H1 (cell line): ENCODE results near the gene ARHGEF11. TPM values are rescaled to one million over a fixed set of nuclear protein-coding genes. Genes with fewer than 3 reads are reported as not detected.

ENCODE experiments used
- CTCF ChIA-PET: fragments of 300-600 bp; sonication (Branson Sonifier 250); formaldehyde crosslinking; loops from one replicate; lab custom pipeline; 2021; ENCODE audit not compliant: partially characterized antibody; lab: Charles Lee
- POLR2A ChIA-PET: fragments of 300-600 bp; sonication (Branson Sonifier 250); formaldehyde crosslinking; loops from one replicate; lab custom pipeline; 2021; ENCODE audit warnings: inconsistent platforms; ENCODE audit not compliant: partially characterized antibody; lab: Charles Lee
- DNase-seq, 2 experiments: peaks; one replicate each; pipeline versions ENCODE4 v3.0.0 to v3.0.0-alpha.2; 2010 to 2022; ENCODE audit warnings: low spot score in 2 of 2, low read depth in 1 of 2, mixed read lengths in 1 of 2
- FAIRE-seq: peaks from 2 replicates; lab custom pipeline; 2011; peaks lifted over from hg19 to GRCh38; lab: Jason Lieb, UNC
- H2AFZ ChIP-seq: 2 replicates; pipeline ENCODE4 v1.8.1; 2012; ENCODE audit warnings: low read length, inconsistent platforms
- H2AK5ac ChIP-seq: 2 replicates; pipeline ENCODE4 v1.6.1; 2013; ENCODE audit warnings: low read depth, low read length
- H2BK120ac ChIP-seq: replicated peaks from 2 replicates; pipeline ENCODE3; 2013; ENCODE audit warnings: low read depth, low read length, inconsistent platforms
- H2BK12ac ChIP-seq: 2 replicates; pipeline ENCODE4 v1.6.1; 2013; ENCODE audit warnings: low read depth, low read length
- H2BK15ac ChIP-seq: 2 replicates; pipeline ENCODE4 v1.6.1; 2013; ENCODE audit warnings: low read length
- H2BK20ac ChIP-seq: 2 replicates; pipeline ENCODE4 v1.6.1; 2013; ENCODE audit warnings: low read length
- H2BK5ac ChIP-seq: 2 replicates; pipeline ENCODE4 v1.6.1; 2013; ENCODE audit warnings: low read depth, low read length
- H3K14ac ChIP-seq: 2 replicates; pipeline ENCODE4 v1.6.1; 2013; ENCODE audit warnings: inconsistent platforms; ENCODE audit not compliant: insufficient read length
- H3K18ac ChIP-seq: 2 replicates; pipeline ENCODE4 v1.6.1; 2013; ENCODE audit warnings: low read length; ENCODE audit errors: extremely low read depth
- H3K23ac ChIP-seq: 2 replicates; pipeline ENCODE4 v1.6.1; 2013; ENCODE audit warnings: inconsistent platforms; ENCODE audit not compliant: insufficient read length
- H3K23me2 ChIP-seq: 2 replicates; pipeline ENCODE4 v1.6.1; 2013; ENCODE audit warnings: low read depth, low read length
- H3K27ac ChIP-seq: 2 replicates; pipeline ENCODE4 v1.6.1; 2011; ENCODE audit warnings: low read depth, low read length, inconsistent platforms
- H3K27me3 ChIP-seq, 4 experiments: replicated peaks in 1 of 4; 1 replicate in 1 of 4; 2 replicates in 3 of 4; pipeline versions ENCODE4 v1.6.1 to v1.8.1; 2011 to 2013; ENCODE audit warnings: low read length in 3 of 4, mild to moderate bottlenecking in 3 of 4, inconsistent platforms in 2 of 4, mixed read lengths in 2 of 4, moderate library complexity in 1 of 4; ENCODE audit not compliant: control insufficient read depth in 3 of 4, insufficient read depth in 3 of 4; ENCODE audit errors: extremely low read depth in 1 of 4
- H3K36me3 ChIP-seq, 4 experiments: 2 replicates each; pipeline versions ENCODE4 v1.6.1 to v1.8.1; 2011 to 2013; ENCODE audit warnings: mild to moderate bottlenecking in 4 of 4, low read length in 3 of 4, moderate library complexity in 2 of 4, control low read depth in 1 of 4, inconsistent platforms in 1 of 4; ENCODE audit not compliant: insufficient read depth in 4 of 4, control insufficient read depth in 2 of 4
- H3K4ac ChIP-seq: replicated peaks from 2 replicates; pipeline ENCODE3; 2013; ENCODE audit warnings: low read length, low read depth, mixed read lengths, inconsistent platforms; ENCODE audit not compliant: insufficient read length
- H3K4me1 ChIP-seq, 4 experiments: replicated peaks in 1 of 4; 1 replicate in 1 of 4; 2 replicates in 3 of 4; pipeline versions ENCODE4 v1.6.1 to v1.8.1; 2011 to 2013; ENCODE audit warnings: low read length in 3 of 4, inconsistent platforms in 2 of 4, mixed read lengths in 1 of 4; ENCODE audit not compliant: insufficient read depth in 4 of 4, control insufficient read depth in 3 of 4
- H3K4me2 ChIP-seq, 2 experiments: 2 replicates each; pipeline versions ENCODE4 v1.6.1 to v1.8.1; 2011 to 2013; ENCODE audit warnings: low read depth in 2 of 2, low read length in 2 of 2, control low read depth in 1 of 2, inconsistent platforms in 1 of 2, mild to moderate bottlenecking in 1 of 2; ENCODE audit not compliant: insufficient read depth in 1 of 2
- H3K4me3 ChIP-seq, 4 experiments: fragments of 200-600, 300-600 bp in 1 of 4; sonication (generic), shearing (Covaris generic), sonication (Bioruptor Twin) in 1 of 4; 2 replicates each; pipeline versions ENCODE4 v1.5.1 to v1.8.1; 2011 to 2016; ENCODE audit warnings: low read length in 4 of 4, low read depth in 3 of 4, control low read depth in 2 of 4, inconsistent platforms in 2 of 4, mild to moderate bottlenecking in 2 of 4, mixed read lengths in 1 of 4, moderate library complexity in 1 of 4; ENCODE audit not compliant: insufficient read depth in 2 of 4; ENCODE audit errors: extremely low read depth in 1 of 4
- H3K56ac ChIP-seq: replicated peaks from 2 replicates; pipeline ENCODE3; 2013; ENCODE audit warnings: low read depth, mild to moderate bottlenecking, mixed read lengths, low read length, inconsistent platforms; ENCODE audit not compliant: insufficient read length
- H3K79me1 ChIP-seq: 2 replicates; pipeline ENCODE4 v1.6.1; 2013; ENCODE audit warnings: low read depth, low read length, control low read depth
- H3K79me2 ChIP-seq, 2 experiments: 2 replicates each; pipeline versions ENCODE4 v1.6.1 to v1.8.1; 2012 to 2013; ENCODE audit warnings: low read length in 2 of 2, mild to moderate bottlenecking in 2 of 2, inconsistent platforms in 1 of 2; ENCODE audit not compliant: insufficient read depth in 2 of 2, control insufficient read depth in 1 of 2
- H3K9ac ChIP-seq, 4 experiments: replicated peaks in 1 of 4; 1 replicate in 1 of 4; 2 replicates in 3 of 4; pipeline versions ENCODE4 v1.6.1 to v1.8.1; 2011 to 2013; ENCODE audit warnings: low read depth in 3 of 4, low read length in 3 of 4, control low read depth in 2 of 4, mild to moderate bottlenecking in 2 of 4, moderate library complexity in 2 of 4, inconsistent platforms in 1 of 4; ENCODE audit errors: extremely low read depth in 1 of 4
- H3K9me3 ChIP-seq, 2 experiments: 2 replicates each; pipeline versions ENCODE4 v1.6.1 to v1.8.1; 2012 to 2013; ENCODE audit warnings: mild to moderate bottlenecking in 2 of 2, moderate library complexity in 2 of 2, control low read depth in 1 of 2, inconsistent platforms in 1 of 2, low read depth in 1 of 2, low read length in 1 of 2, mixed read lengths in 1 of 2; ENCODE audit not compliant: insufficient read depth in 2 of 2
- H4K20me1 ChIP-seq, 2 experiments: replicated peaks in 1 of 2; 2 replicates each; pipeline versions ENCODE3 to v1.8.1; 2011 to 2013; ENCODE audit warnings: inconsistent platforms in 2 of 2, low read length in 2 of 2, mild to moderate bottlenecking in 1 of 2; ENCODE audit not compliant: insufficient read depth in 2 of 2, control insufficient read depth in 1 of 2
- H4K5ac ChIP-seq: 2 replicates; pipeline ENCODE4 v1.6.1; 2013; ENCODE audit warnings: low read length, low read depth, mixed read lengths, inconsistent platforms; ENCODE audit not compliant: insufficient read length
- H4K8ac ChIP-seq: 2 replicates; pipeline ENCODE4 v1.8.0; 2013; ENCODE audit warnings: mild to moderate bottlenecking, moderate library complexity, low read length, inconsistent platforms; ENCODE audit not compliant: insufficient read depth; ENCODE audit errors: extremely low read depth
- H4K91ac ChIP-seq: replicated peaks from 2 replicates; pipeline ENCODE3; 2013; ENCODE audit warnings: low read length, mixed read lengths, inconsistent platforms; ENCODE audit not compliant: insufficient read length
- BCL11A ChIP-seq, 2 experiments: IDR thresholded peaks; one replicate each; pipeline ENCODE4 v1.6.1; 2011; ENCODE audit warnings: low read depth in 2 of 2, low read length in 2 of 2, mild to moderate bottlenecking in 2 of 2
- BRCA1 ChIP-seq: IDR thresholded peaks from 2 replicates; pipeline ENCODE4 v1.6.1; 2012; ENCODE audit warnings: low read depth, low read length, improper control_type of control experiment
- CBX5 ChIP-seq: fragments of 300-800, 300-1000 bp; sonication (generic); IDR thresholded peaks from 2 replicates; pipeline ENCODE4 v1.7.1; 2016; ENCODE audit warnings: antibody characterized with exemption, low read length, low read depth
- EZH2 ChIP-seq: fragments of 200-600 bp; sonication (generic); IDR thresholded peaks from 2 replicates; pipeline ENCODE4 v1.7.1; 2012; ENCODE audit warnings: low read depth, mild to moderate bottlenecking, moderate library complexity, low read length, inconsistent platforms; ENCODE audit not compliant: severe bottlenecking
- KDM1A ChIP-seq: fragments of 200-600, 300-600 bp; sonication (generic); IDR thresholded peaks from 2 replicates; pipeline ENCODE4 v1.7.1; 2016; ENCODE audit warnings: mild to moderate bottlenecking, low read length, borderline replicate concordance
- POLR2AphosphoS5 ChIP-seq: IDR thresholded peaks from 2 replicates; pipeline ENCODE4 v1.6.1; 2011; ENCODE audit warnings: low read depth, low read length
- POU5F1 ChIP-seq: IDR thresholded peaks from 2 replicates; pipeline ENCODE4 v1.6.1; 2011; ENCODE audit warnings: low read depth, mild to moderate bottlenecking, low read length, moderate library complexity
- RAD21 ChIP-seq, 2 experiments: IDR thresholded peaks in 1 of 2; conservative IDR thresholded peaks in 1 of 2; 2 replicates each; pipeline ENCODE4 v1.6.1; 2011; ENCODE audit warnings: low read depth in 2 of 2, low read length in 2 of 2, improper control_type of control experiment in 1 of 2, inconsistent platforms in 1 of 2, mild to moderate bottlenecking in 1 of 2, moderate library complexity in 1 of 2
- RXRA ChIP-seq: IDR thresholded peaks from 2 replicates; pipeline ENCODE4 v1.6.1; 2011; ENCODE audit warnings: low read depth, mild to moderate bottlenecking, low read length, moderate library complexity; ENCODE audit not compliant: insufficient read depth
- SIX5 ChIP-seq: IDR thresholded peaks from 2 replicates; pipeline ENCODE4 v1.6.1; 2011; ENCODE audit warnings: mild to moderate bottlenecking, low read depth, low read length
- SP2 ChIP-seq: IDR thresholded peaks from 2 replicates; pipeline ENCODE4 v1.6.1; 2012; ENCODE audit warnings: mild to moderate bottlenecking, low read length, inconsistent platforms
- SP4 ChIP-seq: IDR thresholded peaks from 2 replicates; pipeline ENCODE4 v1.6.1; 2012; ENCODE audit warnings: low read length, inconsistent platforms
- TEAD4 ChIP-seq: IDR thresholded peaks from 2 replicates; pipeline ENCODE4 v1.6.1; 2012; ENCODE audit warnings: low read depth, low read length, inconsistent platforms, mixed read lengths
- WGBS, 2 experiments: shearing (Covaris generic) in 1 of 2; methylation state at CpG; one replicate each; pipeline versions ENCODE4 v1.1.6 to v1.1.7; 2013 to 2015; ENCODE audit warnings: low lambda C conversion rate in 2 of 2, mixed read lengths in 2 of 2, inconsistent platforms in 1 of 2, low coverage in 1 of 2, missing lambda C conversion rate in 1 of 2; ENCODE audit not compliant: insufficient replicate concordance in 2 of 2, insufficient coverage in 1 of 2, insufficient read length in 1 of 2; ENCODE audit errors: extremely low coverage in 1 of 2, missing lambda C conversion rate in 1 of 2; 5-methylcytosine and 5-hydroxymethylcytosine counted together
- polyA plus RNA-seq, 7 experiments: library from polyadenylated mRNA; depleted of rRNA in 3 of 7; stranded (reverse) in 5 of 7; unstranded in 2 of 7; fragments of >200 nt in 5 of 7; fragments of 200-250 nt in 2 of 7; gene quantifications; 1 replicate in 5 of 7; 2 replicates in 1 of 7; 4 replicates in 1 of 7; pipeline versions ENCODE4 v1.2.1 to v1.2.3, GENCODE V29; 2011 to 2013; ENCODE audit warnings: missing spikeins in 2 of 7, mixed read lengths in 2 of 7
- total RNA-seq: library from RNA; stranded (reverse); fragmentation: NEBNext Ultra II Directional; extraction: Animal tissue kit (Norgen Biotek cat#: 25700); gene quantifications from 2 replicates; pipeline ENCODE4 v1.2.1, GENCODE V29; 2021

The ARHGEF11 gene
- total and polyA plus RNA-seq, 2 of the 8 experiments (the other 6 are each of a cell fraction or from before 2014, with no cell fraction given), result 19.9 to 33.1 TPM

GRCh38 chr1:157040802-157041201 lies 4.7 kb downstream of the ARHGEF11 start:
- no peak for FAIRE-seq

More at GRCh38 chr1:157040802-157041201, 4.7 kb downstream of the ARHGEF11 start:
- Histone ChIP-seq H4K5ac (no peak overlapping the region), H2BK120ac (no peak overlapping the region), H3K79me2 (peaks cover 0 to 91% of the 10 kb centered on the region in 2 experiments)
- 96% methylated on average over 1 of the region's 1 CpG; no CpG with 5 or more reads in 1 of the 2 experiments for WGBS, 2 experiments
- TF ChIP-seq SIX5, result no peak
- no peak for TF ChIP-seq POLR2AphosphoS5
- TF ChIP-seq TEAD4, result no peak
- no peak for TF ChIP-seq BRCA1
- TF ChIP-seq RXRA, result no peak
- TF ChIP-seq EZH2, result no peak
- TF ChIP-seq RAD21 (IDR thresholded peaks at IDR 0.05 in 1 of 2, conservative IDR thresholded peaks at IDR 0.05 in 1 of 2; ENCODE audit: low read depth in 2 of 2, low read length in 2 of 2), result no peak
- TF ChIP-seq SP2, result no peak
- TF ChIP-seq BCL11A (IDR thresholded peaks at IDR 0.05; ENCODE audit: low read depth in 2 of 2, low read length in 2 of 2), result no peak
- TF ChIP-seq CBX5, result no peak
- TF ChIP-seq KDM1A, result no peak
- no peak for TF ChIP-seq SP4
- TF ChIP-seq POU5F1, result no peak
- TF ChIP-seq, all 59 proteins: peak for 0
- no peaks in the 10 kb centered on the region for H3K36me3 ChIP-seq
- H4K8ac ChIP-seq, result no peak overlapping the region
- H3K79me1 ChIP-seq, result peaks cover 4% of the 10 kb centered on the region; the same call in 1 of the 2 replicates
- H2BK12ac ChIP-seq, result no peak overlapping the region
- H3K9me3 ChIP-seq, result no peaks in the 10 kb centered on the region
- no peak overlapping the region for H2BK5ac ChIP-seq
- ChIA-PET CTCF (interaction anchor here (0.7 kb wide), 1 partner anchor 41 kb away, joined by 3 read pairs; no protein-coding TSS in a partner anchor), POLR2A (no interaction called here)
- peaks cover 0 to 11% (median 7%) of the 10 kb centered on the region in 4 experiments; a peak in 3 of 7 replicates for H3K4me1 ChIP-seq
- no peak overlapping the region for H2BK15ac ChIP-seq
- no peak overlapping the region for H2BK20ac ChIP-seq
- no peak overlapping the region for H3K56ac ChIP-seq
- H3K4me2 ChIP-seq, result no peak overlapping the region
- H3K27ac ChIP-seq, result no peak overlapping the region
- H2AK5ac ChIP-seq, result no peak overlapping the region
- H3K9ac ChIP-seq, result no peak overlapping the region
- H3K4me3 ChIP-seq, result no peak overlapping the region
- H3K23me2 ChIP-seq, result no peaks in the 10 kb centered on the region; the same call in 1 of the 2 replicates
- H3K23ac ChIP-seq, result no peak overlapping the region
- peaks cover 4 to 12% of the 10 kb centered on the region in 2 experiments for H4K20me1 ChIP-seq
- H3K18ac ChIP-seq, result no peak overlapping the region
- no peak overlapping the region for H3K4ac ChIP-seq
- H3K27me3 ChIP-seq, result no peaks in the 10 kb centered on the region
- no peak overlapping the region for H4K91ac ChIP-seq
- no peak overlapping the region for H3K14ac ChIP-seq
- DNase-seq, result no peak
- no peak overlapping the region for H2AFZ ChIP-seq
